Skeletal muscle tissue (tissue), 4 donors: Measurements from ENCODE around the gene ECHS1. TPM values are rescaled to one million over a fixed set of nuclear protein-coding genes. Genes with fewer than 3 reads are reported as not detected.

Experiments used
- H3K27ac ChIP-seq: one replicate; pipeline ENCODE4 v1.7.0; 2013; ENCODE audit warnings: mild to moderate bottlenecking, low read depth, low read length, inconsistent platforms
- H3K27me3 ChIP-seq, 3 donors: one replicate each; pipeline ENCODE4 v1.7.0; 2013; ENCODE audit warnings: low read length in 3 of 3; ENCODE audit not compliant: control insufficient read depth in 3 of 3, insufficient read depth in 3 of 3
- H3K36me3 ChIP-seq, 3 donors: one replicate each; pipeline ENCODE4 v1.7.0; 2013; ENCODE audit warnings: low read length in 3 of 3; ENCODE audit not compliant: control insufficient read depth in 3 of 3, insufficient read depth in 3 of 3
- H3K4me1 ChIP-seq, 3 donors: one replicate each; pipeline ENCODE4 v1.7.0; 2013; ENCODE audit warnings: low read length in 3 of 3, mild to moderate bottlenecking in 3 of 3; ENCODE audit not compliant: control insufficient read depth in 3 of 3, insufficient read depth in 3 of 3
- H3K4me3 ChIP-seq, 3 donors: one replicate each; pipeline ENCODE4 v1.7.0; 2013; ENCODE audit warnings: low read length in 3 of 3
- H3K9ac ChIP-seq, 3 donors: one replicate each; pipeline ENCODE4 v1.7.0; 2013; ENCODE audit warnings: low read length in 3 of 3, mild to moderate bottlenecking in 3 of 3, moderate library complexity in 2 of 3, low read depth in 1 of 3
- H3K9me3 ChIP-seq, 3 donors: one replicate each; pipeline ENCODE4 v1.7.0; 2013; ENCODE audit warnings: low read length in 3 of 3; ENCODE audit not compliant: control insufficient read depth in 3 of 3
- total RNA-seq: library from RNA; depleted of rRNA; stranded (reverse); fragments of >200 nt; gene quantifications from one replicate; pipeline ENCODE4 v1.2.3, GENCODE V29; 2014
- donor health status: Osteomylitis.

The ECHS1 gene
- total RNA-seq, 1 donor from 2014 or later, result 76.7 TPM

- Histone ChIP-seq H3K9ac (no peak overlapping the region), H3K36me3 (no peaks in the 10 kb centered on the region), H3K4me1 (peaks cover 3 to 10% (median 5%) of the 10 kb centered on the region in 3 donors), H3K27me3 (peaks cover 16 to 51% (median 29%) of the 10 kb centered on the region in 3 donors), H3K4me3 (no peak overlapping the region), H3K27ac (no peak overlapping the region), H3K9me3 (no peaks in the 10 kb centered on the region)
Measured at GRCh38 chr10:133354672-133355240, 18.4 kb downstream of the ECHS1 start.

- H3K27me3 ChIP-seq, result peaks cover 22 to 58% (median 36%) of the 10 kb centered on the region in 3 donors
- no peak overlapping the region for H3K9ac ChIP-seq
- no peak overlapping the region for H3K27ac ChIP-seq
- H3K4me1 ChIP-seq, result peaks cover 3 to 10% (median 5%) of the 10 kb centered on the region in 3 donors
- no peaks in the 10 kb centered on the region for H3K9me3 ChIP-seq
- H3K4me3 ChIP-seq, result no peak overlapping the region
- no peaks in the 10 kb centered on the region for H3K36me3 ChIP-seq
Measured at GRCh38 chr10:133353988-133354605, 19.1 kb downstream of the ECHS1 start.

GRCh38 chr10:133353202-133353959 is 19.8 kb downstream of the ECHS1 start:
- peaks cover 24 to 60% (median 36%) of the 10 kb centered on the region in 3 donors for H3K27me3 ChIP-seq
- no peaks in the 10 kb centered on the region for H3K9me3 ChIP-seq
- peaks cover 3 to 10% (median 5%) of the 10 kb centered on the region in 3 donors for H3K4me1 ChIP-seq
- no peaks in the 10 kb centered on the region for H3K36me3 ChIP-seq
- no peak overlapping the region for H3K4me3 ChIP-seq
- H3K9ac ChIP-seq, result no peak overlapping the region
- H3K27ac ChIP-seq, result no peak overlapping the region

- Histone ChIP-seq H3K36me3 (no peaks in the 10 kb centered on the region), H3K4me1 (peaks cover 2 to 4% (median 3%) of the 10 kb centered on the region in 3 donors), H3K4me3 (no peak overlapping the region), H3K9me3 (no peaks in the 10 kb centered on the region), H3K27me3 (peaks cover 34 to 65% (median 49%) of the 10 kb centered on the region in 3 donors), H3K9ac (no peak overlapping the region), H3K27ac (no peak overlapping the region)
Measured at GRCh38 chr10:133351408-133352318, 21.5 kb downstream of the ECHS1 start.

- Histone ChIP-seq H3K4me1 (no peaks in the 10 kb centered on the region), H3K27me3 (peaks cover 29 to 62% (median 44%) of the 10 kb centered on the region in 3 donors), H3K9me3 (no peaks in the 10 kb centered on the region), H3K36me3 (no peaks in the 10 kb centered on the region), H3K4me3 (no peak overlapping the region), H3K27ac (no peak overlapping the region), H3K9ac (no peak overlapping the region)
Measured at GRCh38 chr10:133350950-133351329, 22.2 kb downstream of the ECHS1 start.

GRCh38 chr10:133350283-133350949 is 22.7 kb downstream of the ECHS1 start:
- no peak overlapping the region for H3K4me3 ChIP-seq
- no peaks in the 10 kb centered on the region for H3K36me3 ChIP-seq
- H3K9ac ChIP-seq, result no peak overlapping the region
- H3K9me3 ChIP-seq, result no peaks in the 10 kb centered on the region
- H3K4me1 ChIP-seq, result no peaks in the 10 kb centered on the region
- no peak overlapping the region for H3K27ac ChIP-seq
- H3K27me3 ChIP-seq, result peaks cover 26 to 58% (median 44%) of the 10 kb centered on the region in 3 donors

- Histone ChIP-seq H3K4me1 (no peaks in the 10 kb centered on the region), H3K4me3 (no peak overlapping the region), H3K27ac (no peak overlapping the region), H3K36me3 (no peaks in the 10 kb centered on the region), H3K9ac (no peak overlapping the region), H3K27me3 (peaks cover 26 to 61% (median 51%) of the 10 kb centered on the region in 3 donors), H3K9me3 (no peaks in the 10 kb centered on the region)
Measured at GRCh38 chr10:133349577-133350011, 23.6 kb downstream of the ECHS1 start.

- Histone ChIP-seq H3K4me3 (no peak overlapping the region), H3K9me3 (no peaks in the 10 kb centered on the region), H3K36me3 (no peaks in the 10 kb centered on the region), H3K4me1 (no peaks in the 10 kb centered on the region), H3K27ac (no peak overlapping the region), H3K9ac (no peak overlapping the region), H3K27me3 (peaks cover 25 to 56% (median 52%) of the 10 kb centered on the region in 3 donors)
Measured at GRCh38 chr10:133349160-133349568, 24.0 kb downstream of the ECHS1 start.
